GM19035 (cell line): ENCODE results near the gene SEPTIN3.

Experiments used
- ATAC-seq: cut with Tn5 transposase; IDR thresholded peaks from one replicate; pipeline ENCODE4 v1.9.1; 2021; ENCODE audit not compliant: unreplicated experiment

Gene SEPTIN3

GRCh38 chr22:41969110-41969646 lies at the start of gene SEPTIN3:
Gene SEPTIN3, plus strand, starts transcription at chr22:41969443. Its CDS starts 2,050 bp downstream, at chr22:41971493.
- ATAC-seq, result no peak

DNA sequence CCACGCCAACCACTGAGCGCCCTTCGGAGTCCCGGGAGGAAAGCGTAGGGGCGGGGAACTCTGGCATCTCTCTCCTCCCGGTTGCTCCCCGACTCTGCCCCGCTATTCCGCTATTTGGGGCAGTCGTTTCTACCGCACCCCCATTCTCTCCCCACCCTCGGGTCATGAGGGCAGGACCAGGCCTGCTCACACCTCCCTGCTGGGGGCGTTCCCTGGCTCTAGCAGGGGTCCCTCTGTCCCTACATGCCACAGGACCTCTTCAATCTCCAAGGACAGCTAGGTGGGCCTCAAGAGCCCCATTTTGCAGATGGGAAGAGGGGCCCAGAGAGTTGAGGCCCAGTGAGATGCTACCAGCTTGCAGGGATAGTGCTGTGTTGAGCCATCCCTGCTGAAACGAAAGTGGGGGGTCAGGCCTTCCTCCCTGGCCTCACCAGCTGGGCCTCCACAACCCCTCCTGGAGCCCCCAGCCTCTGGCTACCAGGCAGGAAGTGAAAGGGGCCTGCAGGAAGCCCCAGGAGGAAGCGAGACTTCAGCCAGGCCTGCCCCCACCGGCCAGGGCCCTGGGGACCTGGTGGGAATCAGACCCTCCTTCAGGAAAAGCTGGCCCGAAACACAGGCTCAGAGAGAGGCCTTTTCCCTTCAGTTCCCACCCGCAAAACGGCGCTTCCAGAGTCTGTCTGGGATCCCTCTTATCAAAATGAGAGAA lies 48.8 kb upstream of the SEPTIN3 start:
- ATAC-seq, result peak; percentile 23

DNA sequence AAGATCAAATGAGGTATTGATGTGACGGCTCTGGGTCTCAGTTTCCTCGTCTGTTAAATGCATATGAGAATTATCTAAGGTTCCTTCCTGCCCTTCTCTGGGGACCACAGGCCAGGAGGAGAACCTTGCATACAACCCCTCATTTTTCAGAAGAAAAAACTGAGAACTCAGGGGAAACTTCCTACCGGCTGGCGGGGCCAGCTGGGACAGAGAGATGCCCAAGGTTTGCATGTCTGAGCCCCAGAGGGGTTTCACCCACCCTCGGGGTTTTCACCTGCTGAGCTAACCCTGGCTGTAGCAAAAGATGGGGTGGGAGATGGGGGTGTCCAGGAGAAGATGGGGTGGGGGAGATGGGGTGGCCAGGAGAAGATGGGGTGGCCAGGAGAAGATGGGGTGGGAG lies 46.9 kb upstream of the SEPTIN3 start:
- ATAC-seq, result no peak

GRCh38 chr22:41922940-41923594 lies 46.2 kb upstream of the SEPTIN3 start:
- ATAC-seq, result no peak

DNA sequence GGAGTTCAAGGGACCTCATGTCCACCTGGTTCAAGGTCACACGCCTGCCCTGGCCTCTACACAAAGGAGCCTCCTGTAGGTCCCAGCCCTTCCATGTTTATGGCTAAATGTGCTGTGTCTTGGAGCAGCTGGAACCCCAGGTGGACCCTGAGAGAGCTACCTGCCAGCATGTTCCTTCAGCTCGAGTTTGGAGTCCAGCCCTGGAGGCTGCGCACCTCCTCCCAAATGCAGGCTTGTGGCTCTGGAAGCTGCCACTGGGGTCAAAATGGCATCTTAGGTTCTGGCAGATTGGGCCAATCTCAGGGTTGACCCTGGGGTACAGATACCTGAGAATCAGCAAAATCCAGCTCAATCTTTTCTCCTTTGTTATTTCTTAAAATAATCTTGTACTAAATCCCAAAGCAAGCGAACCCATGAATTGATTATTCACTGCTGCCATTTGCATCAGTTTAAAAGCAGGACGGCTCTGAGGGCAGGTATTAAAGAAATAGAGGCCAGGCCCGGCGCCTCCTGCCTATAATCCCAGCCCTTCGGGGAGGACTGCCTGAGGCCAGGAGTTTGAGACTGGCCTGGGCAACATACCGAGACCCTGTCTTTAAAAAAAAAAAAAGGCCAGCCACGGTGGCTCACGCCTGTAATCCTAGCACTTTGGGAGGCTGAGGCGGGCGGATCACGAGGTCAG lies 45.5 kb upstream of the SEPTIN3 start:
- ATAC-seq, result no peak

DNA sequence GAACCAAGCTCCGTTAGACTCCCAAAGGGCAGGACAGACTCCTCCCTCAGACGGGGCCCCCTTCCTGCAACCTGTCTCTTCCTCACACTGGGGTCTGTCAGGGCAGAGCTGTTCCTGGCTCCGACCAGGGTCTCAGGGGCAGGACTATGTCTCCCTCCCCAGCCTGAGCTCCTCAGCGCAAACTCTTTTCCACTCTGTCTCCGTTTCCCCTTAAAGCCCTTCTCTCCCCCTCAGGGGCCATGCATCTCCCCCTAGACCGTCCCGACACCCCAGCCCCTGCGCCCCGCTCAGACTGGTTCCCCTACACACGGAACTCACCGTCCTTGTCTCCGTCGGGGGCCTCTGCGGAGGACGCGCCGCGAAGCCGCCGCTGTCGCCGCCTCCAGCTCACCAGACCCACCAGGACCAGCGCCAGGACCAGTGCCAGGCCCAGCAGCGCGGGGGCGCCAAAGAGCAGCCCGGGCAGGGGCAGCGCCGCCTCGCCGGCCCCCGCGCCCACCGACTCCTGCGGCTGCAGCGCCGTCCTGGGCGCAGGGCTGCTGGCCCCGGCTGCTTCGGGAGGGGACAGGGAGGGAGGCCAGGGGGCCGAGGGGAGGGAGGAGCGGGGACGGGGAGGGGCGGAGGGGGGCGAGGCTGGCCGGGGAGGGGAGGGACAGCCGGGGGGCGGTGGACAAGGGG lies 43.3 kb upstream of the SEPTIN3 start:
- ATAC-seq, result peak; percentile 40

DNA sequence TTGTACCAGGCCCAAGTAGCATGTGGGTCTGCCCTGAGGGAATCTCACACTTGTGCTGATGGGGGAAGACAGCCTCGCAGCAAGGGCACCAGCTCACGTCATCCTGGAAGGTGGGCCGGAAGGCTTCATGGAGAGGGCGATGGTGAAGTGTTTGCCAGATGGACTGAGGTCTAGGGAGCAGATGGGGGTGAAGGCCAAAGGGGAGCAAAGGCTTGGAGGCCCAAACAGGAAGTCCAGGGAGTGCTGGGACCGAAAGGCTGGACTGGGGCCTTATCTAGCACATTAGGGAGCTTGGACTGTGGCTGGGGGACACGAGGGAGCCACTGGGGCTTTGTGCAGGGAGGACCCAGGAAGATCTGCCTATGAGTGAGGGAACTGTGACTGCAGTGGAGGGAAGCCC lies 41.4 kb upstream of the SEPTIN3 start:
- ATAC-seq, result no peak

DNA sequence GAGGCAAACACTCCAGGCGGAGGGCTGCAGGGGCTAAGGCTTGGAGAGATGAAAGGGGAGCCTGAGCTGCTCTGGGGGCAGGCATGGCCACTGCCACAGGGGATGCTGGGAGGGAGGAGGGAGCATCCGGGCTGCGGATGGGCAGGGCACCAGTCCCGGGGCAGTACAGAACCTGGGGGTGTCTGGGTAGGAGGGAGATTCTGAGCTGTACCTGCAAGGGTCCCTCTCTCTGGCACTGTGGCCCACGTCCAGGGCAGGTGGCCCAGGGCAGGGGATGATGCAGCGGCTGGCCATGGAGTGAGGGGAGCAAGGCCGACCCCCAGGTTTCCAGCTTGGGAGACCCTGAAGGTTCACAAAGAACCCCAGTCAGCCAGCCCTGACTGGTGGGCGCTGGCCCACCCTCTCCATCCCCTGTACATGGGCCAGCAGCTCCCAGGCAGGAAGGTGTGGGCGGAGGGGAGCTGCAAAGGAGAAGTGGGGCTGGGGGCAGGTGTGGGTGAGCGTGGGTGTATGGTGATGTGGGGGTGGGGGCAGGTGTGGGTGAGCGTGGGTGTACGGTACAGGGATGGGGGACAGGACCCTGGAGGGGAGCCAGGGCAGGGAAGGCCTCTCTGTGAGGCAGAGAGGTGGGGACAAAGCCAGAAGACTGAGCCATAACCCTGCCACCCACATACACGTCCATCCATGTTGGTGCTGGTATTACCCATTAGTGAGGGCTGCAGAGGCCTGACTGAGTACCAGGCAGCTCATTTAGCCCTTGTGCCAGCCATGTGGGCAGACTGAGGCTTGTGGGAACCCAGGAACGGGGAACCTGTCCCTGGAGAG lies 40.4 kb upstream of the SEPTIN3 start:
- ATAC-seq, result no peak

- no peak for ATAC-seq
Measured at GRCh38 chr22:41929418-41929810, 39.8 kb upstream of the SEPTIN3 start.

GRCh38 chr22:41931701-41932269 lies 37.5 kb upstream of the SEPTIN3 start:
- ATAC-seq, result no peak

- no peak for ATAC-seq
Measured at GRCh38 chr22:41932353-41932752, 36.9 kb upstream of the SEPTIN3 start.

GRCh38 chr22:41933411-41934177 lies 35.6 kb upstream of the SEPTIN3 start:
- no peak for ATAC-seq

DNA sequence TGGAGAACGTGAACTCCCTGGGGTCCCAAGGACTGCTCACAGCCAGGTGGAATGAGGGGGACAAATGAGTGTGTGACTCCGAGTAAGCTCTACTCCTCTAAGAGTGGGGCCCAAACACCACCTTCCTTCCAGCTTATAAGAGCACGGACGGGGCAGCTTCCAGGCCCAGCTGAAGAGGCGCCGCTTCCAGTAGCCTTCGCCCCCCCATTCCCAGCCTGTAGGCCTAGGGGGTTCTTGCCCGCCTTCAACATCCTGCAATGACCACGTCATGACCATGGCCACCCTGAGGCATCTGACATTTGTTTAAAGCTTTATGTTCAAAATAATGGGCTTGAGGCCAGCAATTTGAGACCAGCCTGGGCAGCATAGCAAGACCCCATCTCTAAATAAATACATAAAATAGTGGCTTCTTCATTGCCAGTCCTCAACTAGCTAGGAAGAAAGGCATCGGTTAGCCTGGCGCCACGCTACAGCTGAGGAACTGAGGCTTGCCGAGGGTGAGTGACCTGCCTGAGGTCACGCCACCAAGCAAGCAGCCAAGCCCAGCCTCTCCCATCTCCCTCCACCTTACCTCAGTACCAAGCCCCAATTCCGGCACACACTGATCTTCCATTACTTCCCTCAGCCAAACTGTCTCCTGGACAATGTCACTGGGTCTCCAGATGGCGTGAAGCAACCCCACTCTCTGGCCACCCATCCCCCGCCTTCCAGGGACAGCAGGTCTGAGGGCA lies 34.8 kb upstream of the SEPTIN3 start:
- ATAC-seq, result no peak

GRCh38 chr22:41935015-41935351 lies 34.3 kb upstream of the SEPTIN3 start:
- no peak for ATAC-seq

- ATAC-seq, result no peak
Measured at GRCh38 chr22:41935509-41935908, 33.7 kb upstream of the SEPTIN3 start.

- ATAC-seq, result no peak
Measured at GRCh38 chr22:41936894-41937169, 32.4 kb upstream of the SEPTIN3 start.

GRCh38 chr22:41939981-41940831 lies 29.0 kb upstream of the SEPTIN3 start:
- peak; percentile 64 for ATAC-seq
